ENCODE measurements around the gene KLF15. TPM values are rescaled to one million over a fixed set of nuclear protein-coding genes. Genes with fewer than 3 reads are reported as not detected.
A peak's percentile ranks its signal among the peaks of the same experiment; 100 is the strongest.

The KLF15 gene
- total and polyA plus RNA-seq, 9 donors, result 13.4 to 83.3 (median 40.0) TPM

- H3K36me3 ChIP-seq, result no peaks in the 10 kb centered on the region
- peak in 1 of 5 donors; percentile 21 for DNase-seq
- no peak for TF ChIP-seq EP300 (IDR thresholded peaks at IDR 0.05)
- no peak for TF ChIP-seq POLR2A (IDR thresholded peaks at IDR 0.05)
- no peak for TF ChIP-seq CTCF (IDR thresholded peaks at IDR 0.05)
- H3K4me1 ChIP-seq (ENCODE audit: insufficient read depth), result no peaks in the 10 kb centered on the region
- no peaks in the 10 kb centered on the region for H3K9me3 ChIP-seq
- no peaks in the 10 kb centered on the region for H3K27me3 ChIP-seq
- no peak overlapping the region for H3K27ac ChIP-seq
- no peak overlapping the region for H3K4me3 ChIP-seq
- 87 to 94% (median 93%) methylated on average over 8 of the region's 8 CpGs for WGBS, 3 donors
- intact Hi-C loops (cut with DNase I), result no loop called here
Measured at GRCh38 chr3:126306888-126307482, 50.2 kb downstream of the KLF15 start.

DNA sequence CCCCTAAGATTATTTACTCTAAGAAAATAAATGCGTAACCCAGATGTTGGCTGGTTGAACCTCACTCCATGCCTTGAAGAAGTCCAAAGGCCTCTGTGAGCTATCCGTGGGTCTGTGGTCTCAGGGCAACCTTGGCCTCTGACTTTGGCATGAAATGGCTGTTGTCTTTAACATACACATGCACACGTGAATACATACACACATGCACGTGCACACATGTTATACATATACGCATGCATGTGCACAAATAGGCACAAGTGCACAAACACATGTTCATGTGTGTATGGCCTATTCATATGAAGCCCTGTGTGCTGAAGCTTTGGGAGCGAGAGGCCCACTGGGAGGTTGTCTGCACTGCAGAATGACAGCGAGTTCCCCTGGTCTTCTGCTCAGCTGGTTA, 50.8 kb downstream of the KLF15 start:
- Histone ChIP-seq H3K27ac (no peak overlapping the region), H3K9me3 (no peaks in the 10 kb centered on the region), H3K36me3 (no peaks in the 10 kb centered on the region), H3K27me3 (no peaks in the 10 kb centered on the region), H3K4me1 (ENCODE audit: insufficient read depth) (no peaks in the 10 kb centered on the region), H3K4me3 (no peak overlapping the region)
- intact Hi-C loops (cut with DNase I), result no loop called here
- TF ChIP-seq CTCF (IDR thresholded peaks at IDR 0.05) (no peak), EP300 (IDR thresholded peaks at IDR 0.05) (no peak), POLR2A (IDR thresholded peaks at IDR 0.05) (no peak)
- no peak for DNase-seq
- WGBS, 3 donors, result 80 to 84% (median 82%) methylated on average over 7 of the region's 7 CpGs

DNA sequence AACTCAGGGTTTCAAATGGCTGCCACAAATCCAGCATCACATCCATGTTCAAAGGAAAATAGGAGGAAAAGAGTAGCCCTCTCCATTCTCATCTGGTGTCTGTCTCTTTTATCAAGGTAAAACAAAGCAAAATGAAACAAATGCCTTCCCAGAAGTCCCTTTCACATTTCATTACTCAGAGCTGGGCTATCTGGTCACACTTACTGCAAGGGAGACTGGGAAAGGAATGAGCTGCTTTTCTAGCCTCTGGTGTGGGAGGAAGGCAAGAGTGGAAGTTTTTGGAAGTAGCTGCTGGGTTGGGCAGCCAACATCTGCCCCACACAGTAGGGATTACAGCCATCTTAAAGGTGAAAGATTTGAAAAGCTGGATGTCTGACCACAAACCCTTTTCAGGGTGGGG, 51.8 kb downstream of the KLF15 start:
- Histone ChIP-seq H3K4me1 (ENCODE audit: insufficient read depth) (peaks cover 5% of the 10 kb centered on the region), H3K27me3 (no peaks in the 10 kb centered on the region), H3K4me3 (no peak overlapping the region), H3K27ac (no peak overlapping the region), H3K9me3 (no peaks in the 10 kb centered on the region), H3K36me3 (no peaks in the 10 kb centered on the region)
- intact Hi-C loops (cut with DNase I), result no loop called here
- no peak for DNase-seq
- no peak for TF ChIP-seq CTCF (IDR thresholded peaks at IDR 0.05)
- no peak for TF ChIP-seq EP300 (IDR thresholded peaks at IDR 0.05)
- no peak for TF ChIP-seq POLR2A (IDR thresholded peaks at IDR 0.05)

DNA sequence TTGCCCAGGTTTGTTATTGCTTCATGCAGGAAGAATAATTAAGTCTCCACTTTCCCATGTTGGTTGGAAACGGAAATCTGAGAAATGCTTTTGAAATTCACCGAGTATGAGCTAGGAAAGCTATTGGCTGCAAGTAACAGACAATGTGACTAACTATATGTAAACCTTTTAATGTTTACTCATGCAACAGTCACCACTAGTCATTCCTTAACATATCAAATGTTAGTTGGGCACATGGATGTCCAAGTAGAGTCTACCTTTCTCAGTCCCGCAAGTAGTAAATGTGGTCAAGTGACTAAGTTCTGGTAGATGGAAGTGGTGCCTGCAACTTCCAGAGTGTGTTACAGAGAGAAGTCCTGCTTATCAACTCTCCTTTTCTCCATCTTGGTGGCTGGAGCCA, 52.5 kb downstream of the KLF15 start:
- 62 to 64% (median 63%) methylated on average over 3 of the region's 3 CpGs for WGBS, 3 donors
- H3K36me3 ChIP-seq, result no peaks in the 10 kb centered on the region
- no peak for DNase-seq
- H3K27ac ChIP-seq, result no peak overlapping the region
- peaks cover 5% of the 10 kb centered on the region for H3K4me1 ChIP-seq (ENCODE audit: insufficient read depth)
- TF ChIP-seq POLR2A (IDR thresholded peaks at IDR 0.05) (no peak), EP300 (IDR thresholded peaks at IDR 0.05) (no peak), CTCF (IDR thresholded peaks at IDR 0.05) (no peak)
- no peaks in the 10 kb centered on the region for H3K27me3 ChIP-seq
- H3K9me3 ChIP-seq, result no peaks in the 10 kb centered on the region
- no peak overlapping the region for H3K4me3 ChIP-seq
- intact Hi-C loops (cut with DNase I), result no loop called here

Data from ovary (tissue), 9 donors.